Measurements from ENCODE around the gene GK. TPM values are rescaled to one million over a fixed set of nuclear protein-coding genes. Genes with fewer than 3 reads are reported as not detected.
"Not testable (repeated sequence)": the region's sequence is repeated elsewhere in the genome, so short reads cannot be mapped to it uniquely, and the experiment has no call there.

The GK gene
- total RNA-seq = 10.8 TPM
- 2.2 TPM for polyA plus RNA-seq

DNA sequence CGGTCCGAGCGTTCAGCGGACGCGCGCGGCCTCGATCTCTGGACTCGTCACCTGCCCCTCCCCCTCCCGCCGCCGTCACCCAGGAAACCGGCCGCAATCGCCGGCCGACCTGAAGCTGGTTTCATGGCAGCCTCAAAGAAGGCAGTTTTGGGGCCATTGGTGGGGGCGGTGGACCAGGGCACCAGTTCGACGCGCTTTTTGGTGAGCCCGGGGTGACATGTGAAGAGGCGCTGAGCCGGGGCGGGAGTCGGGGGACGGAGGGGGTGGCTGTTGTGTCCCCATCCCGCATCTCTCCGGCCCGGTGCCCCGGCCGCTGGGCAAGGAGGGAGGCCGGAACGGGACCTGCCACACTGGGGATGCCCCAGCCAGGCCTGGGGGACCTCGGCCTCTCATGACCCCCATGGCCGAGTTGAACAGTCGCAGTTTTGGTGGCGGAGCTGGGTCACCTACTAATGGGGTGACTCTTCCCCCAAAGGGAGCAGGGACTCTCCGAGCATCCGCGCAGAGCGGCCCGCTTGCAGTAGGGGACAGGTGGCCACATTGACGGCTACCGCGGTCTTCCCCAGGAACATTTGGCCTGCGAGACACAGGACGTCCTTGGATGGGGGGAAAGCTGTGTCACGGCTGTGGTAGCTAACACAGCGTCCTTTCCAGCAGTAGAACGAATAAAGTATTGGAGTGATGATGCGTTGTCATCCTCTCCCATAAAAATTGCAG, at the start of gene GK:
GK (plus strand) TSS at position 9 of the 717 bp plus-strand sequence; CDS start at position 124, 115 bp downstream.
- H3K27ac ChIP-seq (ENCODE audit: low read depth) = no peak within 1 kb of the TSS
- 1% methylated on average over 44 of the region's 53 CpGs for WGBS
- no peaks in the 10 kb centered on the region for H3K4me1 ChIP-seq (ENCODE audit: insufficient read depth)
- H3K4me3 ChIP-seq (ENCODE audit: low read depth, low read length) = peak within 1 kb of the TSS; percentile 43
- DNase-seq (ENCODE audit: extremely low spot score) = no peak
- no peaks in the 10 kb centered on the region for H3K36me3 ChIP-seq (ENCODE audit: insufficient read depth)

DNA sequence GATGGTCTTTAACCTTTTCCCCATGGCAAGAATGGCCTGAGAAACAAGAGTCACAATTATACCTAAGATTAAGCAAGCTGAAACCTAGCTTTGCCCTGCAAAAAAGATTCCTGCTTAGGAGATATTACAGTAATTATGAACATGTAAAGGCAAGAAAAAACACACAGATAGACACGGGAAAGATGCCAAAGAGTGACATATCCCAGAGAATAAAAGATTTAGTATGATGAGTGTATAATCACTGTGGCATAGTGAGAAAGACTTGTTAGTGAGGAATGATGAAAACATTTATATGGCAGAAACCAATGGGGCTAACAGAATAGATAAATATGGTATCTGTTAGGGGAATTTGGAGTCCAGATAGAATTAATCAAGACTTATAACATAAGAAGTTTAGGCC, 46.1 kb upstream of the GK start:
- no peaks in the 10 kb centered on the region for H3K4me1 ChIP-seq (ENCODE audit: insufficient read depth)
- H3K4me3 ChIP-seq (ENCODE audit: low read depth, low read length) = no peak overlapping the region
- H3K36me3 ChIP-seq (ENCODE audit: insufficient read depth) = no peaks in the 10 kb centered on the region
- 55% methylated on average over 1 of the region's 1 CpG for WGBS
- DNase-seq (ENCODE audit: extremely low spot score) = no peak
- H3K27ac ChIP-seq (ENCODE audit: low read depth) = no peak overlapping the region

DNA sequence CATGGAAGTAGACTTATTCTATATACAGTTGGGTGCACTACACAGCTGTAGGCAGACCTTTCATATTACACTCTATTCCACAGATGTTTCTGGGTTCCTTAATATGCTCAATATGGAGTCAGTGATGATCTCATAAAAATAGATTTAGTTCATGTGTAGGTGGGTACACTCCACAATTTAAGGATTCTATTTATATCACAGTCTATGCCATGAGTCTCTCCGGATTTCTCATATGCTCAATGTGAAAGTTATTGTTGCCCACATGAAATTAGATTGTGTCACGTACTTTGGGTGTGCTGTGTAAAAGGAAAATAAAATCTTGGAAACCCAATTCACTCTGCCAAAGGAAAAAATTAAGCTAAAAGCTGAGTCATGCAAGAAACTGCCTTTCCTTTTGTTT, 43.2 kb upstream of the GK start:
- H3K4me3 ChIP-seq (ENCODE audit: low read depth, low read length) = no peak overlapping the region
- 78% methylated on average over 2 of the region's 2 CpGs for WGBS
- H3K36me3 ChIP-seq (ENCODE audit: insufficient read depth) = no peaks in the 10 kb centered on the region
- no peak overlapping the region for H3K27ac ChIP-seq (ENCODE audit: low read depth)
- H3K4me1 ChIP-seq (ENCODE audit: insufficient read depth) = no peaks in the 10 kb centered on the region
- DNase-seq (ENCODE audit: extremely low spot score) = no peak

DNA sequence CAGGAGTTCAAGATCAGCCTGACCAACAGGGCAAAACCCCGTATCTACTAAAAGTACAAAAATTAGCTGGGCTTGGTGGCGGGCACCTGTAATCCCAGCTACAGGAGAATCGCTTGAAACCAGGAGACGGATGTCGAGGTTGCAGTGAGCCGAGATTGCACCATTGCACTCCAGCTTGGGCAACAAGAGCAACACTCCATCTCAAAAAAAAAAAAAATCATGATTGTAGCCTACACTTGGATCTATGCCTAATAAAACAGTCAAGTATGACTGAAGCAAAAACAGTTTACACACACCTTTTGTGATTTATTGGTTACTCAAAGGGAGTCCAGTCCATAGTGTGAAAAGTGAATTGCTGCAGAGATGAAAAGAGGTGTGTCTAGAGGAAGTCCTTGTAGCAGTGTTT, 41.0 kb upstream of the GK start:
- no peak overlapping the region for H3K4me3 ChIP-seq (ENCODE audit: low read depth, low read length)
- no peak for DNase-seq (ENCODE audit: extremely low spot score)
- H3K36me3 ChIP-seq (ENCODE audit: insufficient read depth) = no peaks in the 10 kb centered on the region
- H3K27ac ChIP-seq (ENCODE audit: low read depth) = no peak overlapping the region
- 91% methylated on average over 6 of the region's 6 CpGs for WGBS
- no peaks in the 10 kb centered on the region for H3K4me1 ChIP-seq (ENCODE audit: insufficient read depth)

DNA sequence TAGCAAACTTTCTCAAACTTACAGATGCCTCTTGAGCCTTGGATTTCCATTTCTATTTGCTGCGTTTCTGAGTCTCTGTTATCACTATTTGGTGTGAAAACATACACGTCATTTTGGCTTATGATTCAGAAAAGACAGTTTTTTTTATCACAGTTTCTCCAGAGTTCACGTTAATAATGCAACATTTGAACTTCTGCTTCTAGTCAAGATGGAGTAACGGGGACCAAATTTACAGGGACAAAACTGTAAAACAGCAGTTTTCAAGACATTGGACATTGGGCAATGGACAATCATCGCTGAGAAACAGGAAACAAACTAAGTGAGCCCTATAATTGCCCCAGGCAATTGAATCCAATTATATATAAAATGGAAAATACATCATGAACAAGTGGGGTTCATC, 39.5 kb upstream of the GK start:
- WGBS = 72% methylated on average over 5 of the region's 5 CpGs
- no peaks in the 10 kb centered on the region for H3K4me1 ChIP-seq (ENCODE audit: insufficient read depth)
- no peak overlapping the region for H3K27ac ChIP-seq (ENCODE audit: low read depth)

DNA sequence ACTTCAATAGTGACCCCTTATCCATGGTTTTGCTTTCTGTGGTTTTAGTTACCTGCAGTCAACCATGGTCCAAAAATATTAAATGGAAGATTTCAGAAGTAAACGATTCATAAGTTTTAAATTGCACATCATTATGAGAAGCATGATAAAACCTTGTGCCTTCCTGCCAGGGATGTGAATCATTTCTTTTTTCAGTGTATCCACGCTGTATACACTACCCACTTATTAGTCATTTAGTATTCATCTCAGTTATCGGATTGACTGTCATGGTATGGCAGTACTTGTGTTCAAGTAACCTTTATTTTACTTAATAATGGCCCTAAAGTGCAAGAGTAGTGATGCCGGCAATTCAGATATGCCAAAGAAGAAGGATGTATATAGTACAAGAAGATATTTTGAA, 38.0 kb upstream of the GK start:
- Histone ChIP-seq H3K36me3 (ENCODE audit: insufficient read depth) (no peaks in the 10 kb centered on the region), H3K27ac (ENCODE audit: low read depth) (no peak overlapping the region), H3K4me1 (ENCODE audit: insufficient read depth) (no peaks in the 10 kb centered on the region), H3K4me3 (ENCODE audit: low read depth, low read length) (no peak overlapping the region)
- 87% methylated on average over 4 of the region's 4 CpGs for WGBS
- DNase-seq (ENCODE audit: extremely low spot score) = no peak

More for the DNA sequence above, 39.5 kb upstream of the GK start:
- H3K36me3 ChIP-seq (ENCODE audit: insufficient read depth) = no peaks in the 10 kb centered on the region
- no peak for DNase-seq (ENCODE audit: extremely low spot score)
- H3K4me3 ChIP-seq (ENCODE audit: low read depth, low read length) = no peak overlapping the region

DNA sequence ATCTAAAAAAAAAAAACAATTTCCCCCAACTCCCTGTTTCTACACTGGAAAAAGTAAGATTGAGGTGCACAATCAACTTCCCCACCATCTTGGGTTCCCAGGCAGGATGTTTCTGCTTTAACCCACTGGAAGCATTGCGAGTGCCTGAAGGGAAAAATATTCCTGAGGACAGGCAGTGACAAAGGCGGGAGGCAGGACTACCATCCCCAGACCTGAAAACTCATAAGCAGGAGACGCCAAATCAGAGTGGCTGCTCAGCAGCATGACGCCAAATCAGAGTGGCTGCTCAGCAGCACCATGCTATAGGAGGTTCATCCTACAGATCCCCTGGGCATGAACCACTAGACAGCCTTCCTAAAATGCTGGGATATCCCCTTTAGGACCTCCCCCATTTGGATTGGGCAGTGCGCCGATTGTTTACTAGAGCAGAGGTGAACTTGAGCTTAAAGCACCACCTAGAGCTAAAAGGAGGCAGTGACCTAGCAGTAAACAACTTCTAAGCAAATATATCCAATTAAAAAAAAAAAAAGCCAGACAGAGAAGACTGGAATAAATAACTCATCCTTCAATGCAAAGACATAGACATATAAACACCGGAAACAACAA, 35.0 kb upstream of the GK start:
- WGBS = 82% methylated on average over 7 of the region's 7 CpGs
- Histone ChIP-seq H3K4me1 (ENCODE audit: insufficient read depth) (no peaks in the 10 kb centered on the region), H3K4me3 (ENCODE audit: low read depth, low read length) (no peak overlapping the region), H3K27ac (ENCODE audit: low read depth) (no peak overlapping the region), H3K36me3 (ENCODE audit: insufficient read depth) (no peaks in the 10 kb centered on the region)
- DNase-seq (ENCODE audit: extremely low spot score) = no peak

DNA sequence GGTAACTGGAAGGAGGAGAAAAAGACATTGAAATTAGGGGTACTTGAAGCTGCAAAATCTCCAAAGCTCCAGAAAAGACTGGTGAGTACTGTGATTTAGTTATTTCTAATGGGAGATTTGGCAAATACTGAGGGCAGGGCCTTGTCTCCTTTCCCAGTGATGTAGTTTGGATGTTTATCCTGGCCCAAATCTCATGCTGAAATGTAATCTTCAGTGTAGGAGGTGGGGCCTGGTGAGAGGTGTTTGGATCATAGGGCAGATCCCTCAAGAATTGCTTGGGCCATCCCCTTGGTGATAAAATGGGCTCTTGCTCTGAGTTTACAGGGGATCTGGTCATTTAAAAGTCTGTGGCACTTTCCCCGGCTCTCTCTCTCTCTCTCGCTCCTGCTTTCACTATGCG, 33.1 kb upstream of the GK start:
- WGBS = 96% methylated on average over 3 of the region's 3 CpGs
- H3K27ac ChIP-seq (ENCODE audit: low read depth) = no peak overlapping the region

DNA sequence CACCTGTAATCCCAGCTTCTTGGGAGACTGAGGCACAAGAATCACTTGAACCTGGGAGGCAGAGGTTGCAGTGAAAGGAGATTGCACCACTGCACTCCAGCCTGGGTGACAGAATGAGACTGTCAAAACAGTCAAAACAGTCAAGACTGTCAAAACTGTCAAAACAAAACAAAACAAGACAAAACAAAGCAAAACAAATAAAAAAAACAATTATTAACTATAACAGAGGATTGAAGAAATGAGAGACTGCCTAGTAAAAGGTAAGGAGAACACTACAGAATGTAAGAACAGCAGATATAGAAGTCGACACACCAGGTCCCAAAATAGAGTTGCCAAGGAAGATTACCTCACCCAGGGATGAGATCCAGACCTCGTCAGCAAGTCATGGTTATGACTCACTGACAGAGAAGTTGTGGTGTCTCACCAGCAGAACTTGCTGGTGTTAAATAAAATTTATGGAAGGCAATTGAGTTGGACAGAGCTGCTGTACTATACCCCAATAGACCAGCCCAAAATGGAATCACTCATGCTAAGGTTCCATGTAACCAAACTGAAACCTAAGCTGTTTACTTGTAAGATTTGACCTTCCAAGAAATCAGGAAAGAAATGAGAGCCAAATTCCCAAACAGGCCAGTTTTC, 32.1 kb upstream of the GK start:
- DNase-seq (ENCODE audit: extremely low spot score) = no peak
- Histone ChIP-seq H3K36me3 (ENCODE audit: insufficient read depth) (no peaks in the 10 kb centered on the region), H3K4me1 (ENCODE audit: insufficient read depth) (no peaks in the 10 kb centered on the region), H3K4me3 (ENCODE audit: low read depth, low read length) (no peak overlapping the region), H3K27ac (ENCODE audit: low read depth) (no peak overlapping the region)
- WGBS = 18% methylated on average over 2 of the region's 2 CpGs

More for the DNA sequence above, 33.1 kb upstream of the GK start:
- no peak overlapping the region for H3K4me3 ChIP-seq (ENCODE audit: low read depth, low read length)
- no peaks in the 10 kb centered on the region for H3K4me1 ChIP-seq (ENCODE audit: insufficient read depth)
- DNase-seq (ENCODE audit: extremely low spot score) = no peak
- H3K36me3 ChIP-seq (ENCODE audit: insufficient read depth) = no peaks in the 10 kb centered on the region

DNA sequence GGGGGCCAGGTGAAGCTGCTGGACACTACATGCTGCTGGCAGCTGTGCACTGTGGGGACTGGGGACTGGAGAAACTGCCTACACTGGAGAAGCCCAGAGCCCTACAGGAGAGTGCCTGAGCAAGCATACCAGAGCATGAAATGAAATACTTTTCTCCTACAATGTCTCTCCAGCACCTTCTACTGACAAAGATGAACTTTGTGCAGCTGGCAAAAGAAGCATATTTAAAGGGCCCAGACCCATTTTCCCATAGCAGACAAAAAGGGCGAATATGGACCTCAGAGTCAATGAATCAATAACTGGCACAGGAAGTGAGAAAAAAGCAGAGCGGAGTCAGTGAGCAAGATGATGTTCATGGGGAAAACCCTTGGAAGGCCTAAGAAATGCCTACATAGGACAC, 30.9 kb upstream of the GK start:
- no peak for DNase-seq (ENCODE audit: extremely low spot score)
- H3K4me1 ChIP-seq (ENCODE audit: insufficient read depth) = no peaks in the 10 kb centered on the region
- no peak overlapping the region for H3K27ac ChIP-seq (ENCODE audit: low read depth)
- no peak overlapping the region for H3K4me3 ChIP-seq (ENCODE audit: low read depth, low read length)
- H3K36me3 ChIP-seq (ENCODE audit: insufficient read depth) = no peaks in the 10 kb centered on the region
- WGBS = 97% methylated on average over 2 of the region's 2 CpGs

DNA sequence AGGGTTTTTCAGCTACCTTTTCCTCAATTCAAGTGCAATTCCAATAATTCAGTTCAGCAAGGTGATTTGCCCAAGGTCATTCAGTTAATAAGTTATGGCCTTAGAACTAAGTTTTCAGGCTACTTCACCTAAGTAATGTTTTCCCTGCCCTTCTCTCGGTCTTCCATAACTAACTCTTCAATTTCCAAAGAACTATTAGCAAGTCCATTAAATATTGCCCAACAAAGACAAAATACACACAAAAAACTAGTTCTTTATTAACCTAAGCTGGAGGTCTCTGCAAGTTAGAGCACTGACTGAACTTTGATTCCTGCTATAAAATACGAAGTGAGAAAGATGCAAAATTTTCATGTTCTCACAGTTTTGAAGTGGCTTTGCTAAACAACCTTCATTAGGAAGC, 26.8 kb upstream of the GK start:
- H3K27ac ChIP-seq (ENCODE audit: low read depth) = no peak overlapping the region
- no peaks in the 10 kb centered on the region for H3K4me1 ChIP-seq (ENCODE audit: insufficient read depth)
- H3K4me3 ChIP-seq (ENCODE audit: low read depth, low read length) = no peak overlapping the region
- H3K36me3 ChIP-seq (ENCODE audit: insufficient read depth) = no peaks in the 10 kb centered on the region
- WGBS = 80% methylated on average over 2 of the region's 2 CpGs
- no peak for DNase-seq (ENCODE audit: extremely low spot score)

DNA sequence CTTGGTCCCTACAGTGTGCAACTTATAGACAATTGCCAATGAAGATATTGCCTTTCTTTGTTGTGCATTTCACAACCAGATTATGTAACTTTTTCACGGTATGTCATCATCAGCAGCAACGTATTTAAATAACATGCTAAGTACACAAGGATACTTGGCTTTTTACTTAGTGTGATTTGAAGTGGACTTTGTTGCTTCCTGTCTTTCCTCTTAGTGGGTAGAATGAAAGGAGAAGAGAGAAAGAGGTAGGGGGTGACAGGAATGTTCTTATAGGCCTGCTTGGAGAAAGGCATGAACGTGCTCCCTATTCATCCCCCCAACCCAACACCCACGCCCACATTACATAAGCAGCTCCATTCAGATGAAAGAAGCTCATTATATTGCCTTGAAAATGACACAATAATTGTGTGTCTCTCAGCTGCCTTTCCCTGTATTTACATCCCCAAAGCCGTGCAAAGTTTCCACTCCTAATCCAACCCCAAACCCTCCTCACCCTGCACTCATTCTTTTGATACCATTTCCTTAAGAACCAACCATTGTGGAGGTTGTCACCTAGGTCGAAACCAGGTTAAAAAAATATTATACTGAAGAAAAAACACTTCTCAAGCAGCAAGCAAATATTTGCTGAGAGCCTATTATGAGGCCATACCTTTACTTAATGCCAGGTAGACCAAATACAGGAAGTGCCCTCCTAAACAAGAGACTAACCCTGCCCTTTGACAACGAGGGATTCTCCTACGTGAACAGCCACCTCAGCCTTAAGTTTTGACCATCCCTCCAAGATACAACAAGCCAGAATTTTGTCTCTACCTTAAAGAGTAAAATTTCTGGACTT, 25.2 kb upstream of the GK start:
- DNase-seq (ENCODE audit: extremely low spot score) = no peak
- 64% methylated on average over 8 of the region's 8 CpGs for WGBS
- Histone ChIP-seq H3K36me3 (ENCODE audit: insufficient read depth) (no peaks in the 10 kb centered on the region), H3K4me3 (ENCODE audit: low read depth, low read length) (no peak overlapping the region), H3K27ac (ENCODE audit: low read depth) (no peak overlapping the region), H3K4me1 (ENCODE audit: insufficient read depth) (no peaks in the 10 kb centered on the region)

DNA sequence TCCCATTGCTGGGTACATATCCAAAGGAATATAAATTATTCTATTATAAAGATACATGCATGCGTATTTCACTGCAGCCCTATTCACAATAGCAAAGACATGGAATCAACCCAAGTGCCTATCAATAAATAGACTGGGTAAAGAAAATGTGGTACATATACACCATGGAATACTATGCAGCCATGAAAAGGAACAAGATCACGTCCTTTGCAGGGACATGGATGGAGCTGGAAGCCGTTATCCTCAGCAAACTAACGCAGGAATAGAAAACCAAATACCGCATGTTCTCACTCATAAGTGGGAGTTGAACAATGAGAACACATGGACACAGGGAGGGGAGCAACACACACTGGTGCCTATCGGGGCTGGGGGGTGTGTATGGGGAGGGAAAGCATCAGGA, 19.2 kb upstream of the GK start:
- not testable (repeated sequence) for DNase-seq (ENCODE audit: extremely low spot score); H3K27ac ChIP-seq (ENCODE audit: low read depth); H3K36me3 ChIP-seq (ENCODE audit: insufficient read depth); H3K4me3 ChIP-seq (ENCODE audit: low read depth, low read length); H3K4me1 ChIP-seq (ENCODE audit: insufficient read depth)
- 93% methylated on average over 6 of the region's 6 CpGs for WGBS

Data from urinary bladder (tissue), 4 donors.